Ectodermal cell (in vitro differentiated cells): ENCODE measurements around the gene SIRPB2.

ENCODE experiments used
- H3K27ac ChIP-seq: 2 replicates; pipeline ENCODE4 v1.7.0; 2013; ENCODE audit warnings: mild to moderate bottlenecking, low read depth, low read length; ENCODE audit not compliant: insufficient read depth, poor library complexity, severe bottlenecking
- H3K27me3 ChIP-seq: 2 replicates; pipeline ENCODE4 v1.7.0; 2013; ENCODE audit warnings: mild to moderate bottlenecking, low read length; ENCODE audit not compliant: insufficient read depth, control insufficient read depth, poor library complexity, severe bottlenecking
- H3K36me3 ChIP-seq: one replicate; pipeline ENCODE4 v1.7.0; 2013; ENCODE audit warnings: low read length; ENCODE audit not compliant: control insufficient read depth, insufficient read depth
- H3K4me1 ChIP-seq: one replicate; pipeline ENCODE4 v1.7.0; 2013; ENCODE audit warnings: low read length; ENCODE audit not compliant: control insufficient read depth, insufficient read depth
- H3K4me3 ChIP-seq: 2 replicates; pipeline ENCODE4 v1.7.0; 2013; ENCODE audit warnings: low read depth, low read length, control low read depth; ENCODE audit not compliant: insufficient read depth
- H3K9me3 ChIP-seq: 2 replicates; pipeline ENCODE4 v1.7.0; 2013; ENCODE audit warnings: mild to moderate bottlenecking, low read length, moderate library complexity; ENCODE audit not compliant: control insufficient read depth
- WGBS, 2 experiments: methylation state at CpG; one replicate each; pipeline ENCODE4 v1.1.7; 2013; ENCODE audit warnings: missing lambda C conversion rate in 2 of 2; 5-methylcytosine and 5-hydroxymethylcytosine counted together

The SIRPB2 gene

GRCh38 chr20:1442304-1442703 lies 48.9 kb downstream of the SIRPB2 start:
- H3K27ac ChIP-seq: no peak overlapping the region
- H3K36me3 ChIP-seq: peaks cover 36% of the 10 kb centered on the region
- no peaks in the 10 kb centered on the region for H3K27me3 ChIP-seq
- H3K4me3 ChIP-seq: no peak overlapping the region
- no peaks in the 10 kb centered on the region for H3K4me1 ChIP-seq
- no peaks in the 10 kb centered on the region for H3K9me3 ChIP-seq
- 98 to 99% methylated on average over 2 of the region's 2 CpGs for WGBS, 2 experiments

- H3K9me3 ChIP-seq: no peaks in the 10 kb centered on the region
- no peaks in the 10 kb centered on the region for H3K27me3 ChIP-seq
- 93 to 95% methylated on average over 3 of the region's 3 CpGs for WGBS, 2 experiments
- H3K27ac ChIP-seq: no peak overlapping the region
- no peaks in the 10 kb centered on the region for H3K4me1 ChIP-seq
- H3K36me3 ChIP-seq: peaks cover 31% of the 10 kb centered on the region
- H3K4me3 ChIP-seq: no peak overlapping the region
Measured at GRCh38 chr20:1441133-1441532, 50.1 kb downstream of the SIRPB2 start.

GRCh38 chr20:1440024-1440423 lies 51.2 kb downstream of the SIRPB2 start:
- no peak overlapping the region for H3K4me3 ChIP-seq
- WGBS, 2 experiments: 86 to 88% methylated on average over 6 of the region's 6 CpGs

GRCh38 chr20:1438361-1438760 lies 52.9 kb downstream of the SIRPB2 start:
- WGBS, 2 experiments: 90 to 100% methylated on average over 1 of the region's 1 CpG
- H3K27ac ChIP-seq: no peak overlapping the region

More at GRCh38 chr20:1440024-1440423, 51.2 kb downstream of the SIRPB2 start:
- Histone ChIP-seq H3K36me3 (peaks cover 21% of the 10 kb centered on the region), H3K9me3 (no peaks in the 10 kb centered on the region), H3K27ac (no peak overlapping the region), H3K27me3 (no peaks in the 10 kb centered on the region), H3K4me1 (no peaks in the 10 kb centered on the region)

GRCh38 chr20:1437235-1437904 lies 53.9 kb downstream of the SIRPB2 start:
- no peak overlapping the region for H3K4me3 ChIP-seq
- H3K27ac ChIP-seq: no peak overlapping the region
- no peaks in the 10 kb centered on the region for H3K27me3 ChIP-seq
- no peaks in the 10 kb centered on the region for H3K9me3 ChIP-seq
- peaks cover 4% of the 10 kb centered on the region for H3K36me3 ChIP-seq
- H3K4me1 ChIP-seq: no peaks in the 10 kb centered on the region
- WGBS, 2 experiments: 25 to 35% methylated on average over 4 to 5 of the region's 5 CpGs

More at GRCh38 chr20:1438361-1438760, 52.9 kb downstream of the SIRPB2 start:
- Histone ChIP-seq H3K4me3 (no peak overlapping the region), H3K4me1 (no peaks in the 10 kb centered on the region), H3K9me3 (no peaks in the 10 kb centered on the region), H3K36me3 (peaks cover 5% of the 10 kb centered on the region), H3K27me3 (no peaks in the 10 kb centered on the region)

- WGBS, 2 experiments: 92 to 93% methylated on average over 7 of the region's 8 CpGs
Measured at GRCh38 chr20:1436263-1436662, 55.0 kb downstream of the SIRPB2 start.

GRCh38 chr20:1435337-1435699 lies 55.9 kb downstream of the SIRPB2 start:
- H3K27me3 ChIP-seq: no peaks in the 10 kb centered on the region
- no peaks in the 10 kb centered on the region for H3K4me1 ChIP-seq
- H3K9me3 ChIP-seq: no peaks in the 10 kb centered on the region
- H3K4me3 ChIP-seq: no peak overlapping the region
- H3K36me3 ChIP-seq: no peaks in the 10 kb centered on the region
- H3K27ac ChIP-seq: no peak overlapping the region

More at GRCh38 chr20:1436263-1436662, 55.0 kb downstream of the SIRPB2 start:
- no peaks in the 10 kb centered on the region for H3K36me3 ChIP-seq
- no peaks in the 10 kb centered on the region for H3K27me3 ChIP-seq
- H3K9me3 ChIP-seq: no peaks in the 10 kb centered on the region
- H3K4me3 ChIP-seq: no peak overlapping the region
- H3K27ac ChIP-seq: no peak overlapping the region
- H3K4me1 ChIP-seq: no peaks in the 10 kb centered on the region

GRCh38 chr20:1434571-1435336 lies 56.5 kb downstream of the SIRPB2 start:
- Histone ChIP-seq H3K27me3 (no peaks in the 10 kb centered on the region), H3K4me1 (no peaks in the 10 kb centered on the region), H3K9me3 (no peaks in the 10 kb centered on the region), H3K36me3 (no peaks in the 10 kb centered on the region), H3K27ac (no peak overlapping the region), H3K4me3 (no peak overlapping the region)
- 91 to 97% methylated on average over 1 of the region's 2 CpGs for WGBS, 2 experiments

GRCh38 chr20:1431158-1431557 lies 60.1 kb downstream of the SIRPB2 start:
- Histone ChIP-seq H3K36me3 (no peaks in the 10 kb centered on the region), H3K27me3 (no peaks in the 10 kb centered on the region), H3K4me3 (no peak overlapping the region), H3K4me1 (peaks cover 12% of the 10 kb centered on the region), H3K27ac (no peak overlapping the region), H3K9me3 (no peaks in the 10 kb centered on the region)
- WGBS, 2 experiments: 40 to 60% methylated on average over 1 of the region's 1 CpG

- 91 to 98% methylated on average over 1 of the region's 1 CpG for WGBS, 2 experiments
- Histone ChIP-seq H3K27me3 (no peaks in the 10 kb centered on the region), H3K27ac (no peak overlapping the region), H3K9me3 (no peaks in the 10 kb centered on the region), H3K4me3 (no peak overlapping the region), H3K4me1 (peaks cover 12% of the 10 kb centered on the region), H3K36me3 (no peaks in the 10 kb centered on the region)
Measured at GRCh38 chr20:1430004-1430451, 61.2 kb downstream of the SIRPB2 start.
